ENCODE data around the gene LAMB2.

LAMB2 gene

GRCh38 chr3:49120438-49121131 lies 12.3 kb downstream of the LAMB2 start, which contains the start of gene USP19:
USP19 (minus strand) TSS chr3:49120823; CDS start chr3:49119145, 1,678 bp downstream.
- DNase-seq, result peak; percentile 55

- DNase-seq, result no peak
Observed at GRCh38 chr3:49120096-49120437, 12.8 kb downstream of the LAMB2 start.

GRCh38 chr3:49119439-49119838 lies 13.4 kb downstream of the LAMB2 start:
- DNase-seq, result no peak

GRCh38 chr3:49119036-49119435 lies 13.8 kb downstream of the LAMB2 start:
- DNase-seq, result no peak

- no peak for DNase-seq
Observed at GRCh38 chr3:49112262-49112661, 20.6 kb downstream of the LAMB2 start.

GRCh38 chr3:49111347-49111746 lies 21.5 kb downstream of the LAMB2 start:
- DNase-seq, result no peak

GRCh38 chr3:49110780-49111179 lies 22.1 kb downstream of the LAMB2 start:
- no peak for DNase-seq

- no peak for DNase-seq
Observed at GRCh38 chr3:49108346-49108745, 24.5 kb downstream of the LAMB2 start.

- DNase-seq, result peak; percentile 70
Observed at GRCh38 chr3:49104427-49105291, 28.2 kb downstream of the LAMB2 start, which contains the start of gene QARS1. QARS1 (minus strand) TSS chr3:49104757; CDS start chr3:49104733, 24 bp downstream.

- no peak for DNase-seq
Observed at GRCh38 chr3:49104052-49104426, 28.8 kb downstream of the LAMB2 start.

- no peak for DNase-seq
Observed at GRCh38 chr3:49100046-49100615, 32.7 kb downstream of the LAMB2 start.

GRCh38 chr3:49098910-49099630 lies 33.8 kb downstream of the LAMB2 start:
- no peak for DNase-seq

GRCh38 chr3:49098429-49098828 lies 34.4 kb downstream of the LAMB2 start:
- peak; percentile 67 for DNase-seq

GRCh38 chr3:49093853-49094767 lies 38.7 kb downstream of the LAMB2 start, which contains the start of gene QRICH1:
QRICH1 (minus strand) TSS chr3:49094071; CDS start chr3:49077017, 17,054 bp downstream.
- peak; percentile 86 for DNase-seq

GRCh38 chr3:49092938-49093852 lies 39.7 kb downstream of the LAMB2 start:
- DNase-seq, result peak; percentile 4

- DNase-seq, result no peak
Observed at GRCh38 chr3:49081429-49081828, 51.4 kb downstream of the LAMB2 start.

GRCh38 chr3:49079270-49079669 lies 53.6 kb downstream of the LAMB2 start:
- no peak for DNase-seq

- no peak for DNase-seq
Observed at GRCh38 chr3:49076646-49077045, 56.2 kb downstream of the LAMB2 start.

GRCh38 chr3:49076116-49076515 lies 56.7 kb downstream of the LAMB2 start:
- no peak for DNase-seq

All from NCI-H2029 treated with DMSO at 0.1 percent for 48 hours (cell line).